B cell (primary cell): ENCODE measurements around the gene ZSCAN10. TPM values are rescaled to one million over a fixed set of nuclear protein-coding genes. Genes with fewer than 3 reads are reported as not detected.

Source experiments
- ATAC-seq: fragments of 200-7000 bp; cut with Tn5 transposase; one replicate; pipeline ENCODE4 v1.10.0; 2021; ENCODE audit warnings: low read depth, mild to moderate bottlenecking, moderate number of reproducible peaks, moderate library complexity
- CTCF ChIA-PET: fragments of 350-600 bp; sonication (Branson Sonifier 250); formaldehyde crosslinking; loops from one replicate; lab custom pipeline; 2021; ENCODE audit warnings: antibody characterized with exemption, inconsistent platforms; lab: Charles Lee
- POLR2A ChIA-PET: fragments of 350-600 bp; sonication (Branson Sonifier 250); formaldehyde crosslinking; loops from one replicate; lab custom pipeline; 2021; ENCODE audit warnings: antibody characterized with exemption; lab: Charles Lee
- DNase-seq: peaks from one replicate; pipeline ENCODE4 v3.0.0; 2013
- H2AFZ ChIP-seq: 2 replicates; pipeline ENCODE4 v1.6.1; 2012; ENCODE audit warnings: mild to moderate bottlenecking, low read depth, low read length; ENCODE audit not compliant: insufficient read depth, poor library complexity, severe bottlenecking
- H3K27ac ChIP-seq, 2 donors: 1 replicate in 1 of 2; 2 replicates in 1 of 2; pipeline ENCODE4 v1.5.1; 2012 to 2013; ENCODE audit warnings: low read length in 2 of 2, mild to moderate bottlenecking in 2 of 2, moderate library complexity in 1 of 2
- H3K27me3 ChIP-seq, 4 experiments: fragments of 200-600 bp in 1 of 4; sonication (generic) in 1 of 4; replicated peaks in 1 of 4; 1 replicate in 2 of 4; 2 replicates in 2 of 4; pipeline versions ENCODE4 v1.6.1 to v1.7.0; 2013 to 2016; ENCODE audit warnings: low read length in 3 of 4, mild to moderate bottlenecking in 2 of 4, mixed read lengths in 1 of 4, moderate library complexity in 1 of 4; ENCODE audit not compliant: insufficient read depth in 4 of 4, control insufficient read depth in 3 of 4; ENCODE audit errors: control extremely low read depth in 1 of 4
- H3K36me3 ChIP-seq, 2 experiments: replicated peaks in 1 of 2; 1 replicate in 1 of 2; 2 replicates in 1 of 2; pipeline versions ENCODE4 v1.6.1 to v1.7.1; 2013; ENCODE audit warnings: low read length in 1 of 2; ENCODE audit not compliant: insufficient read depth in 2 of 2, control insufficient read depth in 1 of 2; ENCODE audit errors: control extremely low read depth in 1 of 2, extremely low read depth in 1 of 2
- H3K4me1 ChIP-seq, 2 donors: fragments of 200-600 bp in 1 of 2; sonication (generic) in 1 of 2; 1 replicate in 1 of 2; 2 replicates in 1 of 2; pipeline versions ENCODE4 v1.5.1 to v1.6.1; 2013 to 2017; ENCODE audit warnings: low read length in 2 of 2; ENCODE audit not compliant: control insufficient read depth in 2 of 2, insufficient read depth in 2 of 2
- H3K4me2 ChIP-seq: replicated peaks from 2 replicates; pipeline ENCODE3; 2012; ENCODE audit warnings: mild to moderate bottlenecking, low read depth, low read length; ENCODE audit not compliant: poor library complexity, severe bottlenecking
- H3K4me3 ChIP-seq, 5 experiments: fragments of 200-600 bp in 1 of 5; sonication (generic) in 1 of 5; 1 replicate in 3 of 5; 2 replicates in 2 of 5; pipeline versions ENCODE4 v1.5.1 to v1.7.0; 2011 to 2016; ENCODE audit warnings: low read length in 4 of 5, mild to moderate bottlenecking in 4 of 5, low read depth in 2 of 5, control low read depth in 1 of 5, moderate library complexity in 1 of 5; ENCODE audit not compliant: insufficient read depth in 1 of 5; ENCODE audit errors: control extremely low read depth in 1 of 5, extremely low read depth in 1 of 5
- H3K79me2 ChIP-seq: fragments of 200-600 bp; sonication (generic); one replicate; pipeline ENCODE4 v1.6.0; 2016; ENCODE audit warnings: low read length; ENCODE audit not compliant: control insufficient read depth, insufficient read depth
- H3K9ac ChIP-seq: fragments of 200-600 bp; sonication (generic); 2 replicates; pipeline ENCODE4 v1.6.1; 2017; ENCODE audit warnings: mild to moderate bottlenecking, low read length, moderate library complexity
- H3K9me3 ChIP-seq, 3 donors: one replicate each; pipeline versions ENCODE4 v1.6.1 to v1.7.1; 2013; ENCODE audit warnings: low read length in 2 of 3; ENCODE audit not compliant: control insufficient read depth in 2 of 3, insufficient read depth in 1 of 3; ENCODE audit errors: control extremely low read depth in 1 of 3
- H4K20me1 ChIP-seq: 2 replicates; pipeline ENCODE4 v1.6.0; 2012; ENCODE audit warnings: mild to moderate bottlenecking, low read length; ENCODE audit not compliant: insufficient read depth, control insufficient read depth, poor library complexity, severe bottlenecking
- H3K27ac Mint-ChIP-seq: one replicate; pipeline ENCODE4 v1.8.0; 2021; ENCODE audit warnings: mixed read lengths
- H3K27me3 Mint-ChIP-seq: one replicate; pipeline ENCODE4 v1.8.0; 2021; ENCODE audit warnings: mixed read lengths
- H3K4me1 Mint-ChIP-seq: one replicate; pipeline ENCODE4 v1.8.0; 2021; ENCODE audit warnings: mixed read lengths
- H3K4me3 Mint-ChIP-seq: one replicate; pipeline ENCODE4 v1.8.0; 2021; ENCODE audit warnings: mixed read lengths
- H3K9me3 Mint-ChIP-seq: one replicate; pipeline ENCODE4 v1.8.0; 2022; ENCODE audit warnings: mixed read lengths; ENCODE audit not compliant: insufficient read depth
- EZH2 ChIP-seq: IDR thresholded peaks from 2 replicates; pipeline ENCODE4 v1.6.1; 2012; ENCODE audit warnings: borderline replicate concordance, low read depth, mild to moderate bottlenecking, moderate library complexity, low read length; ENCODE audit not compliant: insufficient read depth, poor library complexity, severe bottlenecking
- WGBS: methylation state at CpG from one replicate; pipeline ENCODE4 v1.1.5; 2013; ENCODE audit warnings: missing lambda C conversion rate; ENCODE audit not compliant: insufficient coverage; 5-methylcytosine and 5-hydroxymethylcytosine counted together
- intact Hi-C: fragments of 100-400 bp; cut with micrococcal nuclease; formaldehyde crosslinking; loops from one replicate; pipeline ENCODE4 v1.10.0; 2022
- polyA plus RNA-seq: library from polyadenylated mRNA; depleted of rRNA; stranded (reverse); fragments of >200 nt; gene quantifications from 2 replicates; pipeline ENCODE4 v1.2.3, GENCODE V29; 2012
- total RNA-seq, 2 donors: library from RNA; stranded (reverse); fragments of 120-200 nt in 1 of 2; gene quantifications; 1 replicate in 1 of 2; 2 replicates in 1 of 2; pipeline versions ENCODE4 v1.2.3 to v1.2.4, GENCODE V29; 2013 to 2022
- TF ChIP-seq, protein P1 (sequence below): fragments of 200-600 bp; IDR thresholded peaks from one replicate; pipeline ENCODE4 v1.8.0; 2022; ENCODE audit warnings: antibody characterized with exemption, mild to moderate bottlenecking

Gene ZSCAN10
- total and polyA plus RNA-seq, 2 donors (not counting 1 experiment from before 2014, with no cell fraction given), result not detected

- ATAC-seq, result peak; percentile 95
- intact Hi-C loops, result loop anchor here (1.0 to 2.0 kb wide), 2 partner anchors 18 to 294 kb away; partner anchors contain the start of genes ZNF174 and ZSCAN32
- Histone ChIP-seq H4K20me1 (no peaks in the 10 kb centered on the region), H3K4me3 (peak overlapping the region; percentile 70 to 85 (median 78)), H3K36me3 (no peaks in the 10 kb centered on the region), H3K4me2 (peak overlapping the region; percentile 94), H3K27ac (peak overlapping the region; percentile 77 to 78), H3K4me1 (peaks cover 15 to 24% of the 10 kb centered on the region in 2 donors), H3K79me2 (no peaks in the 10 kb centered on the region), H2AFZ (peak overlapping the region; percentile 95), H3K9ac (peak overlapping the region; percentile 78), H3K9me3 (no peaks in the 10 kb centered on the region), H3K27me3 (peaks cover 0 to under 1% (median 0%) of the 10 kb centered on the region in 4 experiments)
- H3K27ac Mint-ChIP-seq, result peak overlapping the region; percentile 70
- ChIA-PET POLR2A (interaction anchor here (0.6 to 2.7 kb wide), 3 partner anchors 16 to 23 kb away, joined by 4 to 10 read pairs (median 5); no protein-coding TSS in a partner anchor), CTCF (interaction anchor here (1.0 to 2.8 kb wide), 4 partner anchors 17 to 44 kb away, joined by 3 to 19 read pairs (median 3); no protein-coding TSS in a partner anchor)
- under 1% methylated on average over 74 of the region's 74 CpGs for WGBS
- no peaks in the 10 kb centered on the region for H3K9me3 Mint-ChIP-seq
- peak; percentile 92 for DNase-seq
- TF ChIP-seq EZH2, result no peak
- TF ChIP-seq, protein P1, sequence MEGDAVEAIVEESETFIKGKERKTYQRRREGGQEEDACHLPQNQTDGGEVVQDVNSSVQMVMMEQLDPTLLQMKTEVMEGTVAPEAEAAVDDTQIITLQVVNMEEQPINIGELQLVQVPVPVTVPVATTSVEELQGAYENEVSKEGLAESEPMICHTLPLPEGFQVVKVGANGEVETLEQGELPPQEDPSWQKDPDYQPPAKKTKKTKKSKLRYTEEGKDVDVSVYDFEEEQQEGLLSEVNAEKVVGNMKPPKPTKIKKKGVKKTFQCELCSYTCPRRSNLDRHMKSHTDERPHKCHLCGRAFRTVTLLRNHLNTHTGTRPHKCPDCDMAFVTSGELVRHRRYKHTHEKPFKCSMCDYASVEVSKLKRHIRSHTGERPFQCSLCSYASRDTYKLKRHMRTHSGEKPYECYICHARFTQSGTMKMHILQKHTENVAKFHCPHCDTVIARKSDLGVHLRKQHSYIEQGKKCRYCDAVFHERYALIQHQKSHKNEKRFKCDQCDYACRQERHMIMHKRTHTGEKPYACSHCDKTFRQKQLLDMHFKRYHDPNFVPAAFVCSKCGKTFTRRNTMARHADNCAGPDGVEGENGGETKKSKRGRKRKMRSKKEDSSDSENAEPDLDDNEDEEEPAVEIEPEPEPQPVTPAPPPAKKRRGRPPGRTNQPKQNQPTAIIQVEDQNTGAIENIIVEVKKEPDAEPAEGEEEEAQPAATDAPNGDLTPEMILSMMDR, result no peak
- peak overlapping the region; percentile 82 for H3K4me3 Mint-ChIP-seq
- peaks cover 18% of the 10 kb centered on the region for H3K4me1 Mint-ChIP-seq
- no peaks in the 10 kb centered on the region for H3K27me3 Mint-ChIP-seq
Observed at GRCh38 chr16:3106205-3106928, 7.3 kb upstream of the ZSCAN10 start.
